Psoas muscle (tissue), 8 donors: Measurements from ENCODE around the gene TPRN. TPM values are rescaled to one million over a fixed set of nuclear protein-coding genes. Genes with fewer than 3 reads are reported as not detected.

Experiments
- ATAC-seq, 4 donors: fragments of 200-7000 bp; cut with Tn5 transposase; one replicate each; pipeline ENCODE4 v1.9.1; 2020; ENCODE audit warnings: moderate library complexity in 3 of 4, mild to moderate bottlenecking in 2 of 4
- DNase-seq, 2 donors: peaks; one replicate each; pipeline ENCODE4 v3.0.0-alpha.2; 2020
- H3K27ac ChIP-seq: fragments of 200-600 bp; one replicate; pipeline ENCODE4 v1.8.0; 2022
- H3K27me3 ChIP-seq, 3 donors: fragments of 200-600 bp in 1 of 3; one replicate each; pipeline versions ENCODE4 v1.6.1 to v1.8.0; 2013 to 2022; ENCODE audit warnings: low read length in 2 of 3, mild to moderate bottlenecking in 2 of 3, moderate library complexity in 1 of 3; ENCODE audit not compliant: insufficient read depth in 3 of 3
- H3K36me3 ChIP-seq, 2 donors: fragments of 200-600 bp in 1 of 2; one replicate each; pipeline versions ENCODE4 v1.6.1 to v1.8.0; 2013 to 2022; ENCODE audit warnings: low read depth in 1 of 2, mild to moderate bottlenecking in 1 of 2, moderate library complexity in 1 of 2; ENCODE audit not compliant: insufficient read depth in 1 of 2
- H3K4me1 ChIP-seq: fragments of 200-600 bp; one replicate; pipeline ENCODE4 v1.8.0; 2022
- H3K4me3 ChIP-seq: fragments of 200-600 bp; one replicate; pipeline ENCODE4 v1.8.0; 2022; ENCODE audit warnings: mild to moderate bottlenecking
- H3K9me3 ChIP-seq: fragments of 200-600 bp; one replicate; pipeline ENCODE4 v1.8.0; 2022
- CTCF ChIP-seq: fragments of 200-600 bp; IDR thresholded peaks from one replicate; pipeline ENCODE4 v1.8.0; 2022; ENCODE audit warnings: antibody characterized with exemption
- WGBS, 3 donors: extraction: QIAGEN DNeasy Blood & Tissue Kit; methylation state at CpG; one replicate each; pipeline versions ENCODE4 v1.1.6 to v1.1.7; 2013; 5-methylcytosine and 5-hydroxymethylcytosine counted together
- intact Hi-C, 2 donors: fragments of 100-400 bp; cut with DNase I; formaldehyde crosslinking; loops; one replicate each; pipeline versions ENCODE4 v1.11.0 to v1.14.2; 2022
- polyA plus RNA-seq, 3 donors: library from polyadenylated mRNA; stranded (reverse); fragments of 200-250 nt; gene quantifications; one replicate each; pipeline ENCODE4 v1.2.3, GENCODE V29; 2013
- total RNA-seq, 4 donors: library from RNA; stranded (reverse); fragmentation: NEBNext Ultra II Directional in 2 of 4; extraction: Animal tissue kit (Norgen Biotek cat#: 25700) in 2 of 4; gene quantifications; one replicate each; pipeline versions ENCODE4 v1.2.1 to v1.2.4, GENCODE V29; 2021 to 2023
- donor health status: healthy with polysubstance abuse.
- donor health status: DM: no; HTN: no; CAD: no; lungs with moderate emphysema.
- donor health status: Bipolar disorder and iron deficiency.
- donor health status: healthy.
- donor health status: DM: yes; HTN: yes; CAD: no.
- donor health status: DM: no; HTN: no; CAD: no.
- donor health status: DM: no; HTN: no; CAD: no.
- donor health status: DM: yes; HTN: yes; CAD: no.

The TPRN gene
- total and polyA plus RNA-seq, 7 donors: 3.6 to 11.3 (median 8.6) TPM

GRCh38 chr9:137191691-137192447, 8.7 kb downstream of the TPRN start:
- WGBS, 3 donors: 76 to 81% (median 79%) methylated on average over 21 to 22 of the region's 22 CpGs
- TF ChIP-seq CTCF: no peak
- intact Hi-C loops: no loop called here

GRCh38 chr9:137191245-137191644, 9.3 kb downstream of the TPRN start:
- Histone ChIP-seq H3K4me3 (no peak overlapping the region), H3K9me3 (no peaks in the 10 kb centered on the region), H3K27me3 (no peaks in the 10 kb centered on the region), H3K27ac (no peak overlapping the region), H3K36me3 (peaks cover 3 to 36% of the 10 kb centered on the region in 2 donors), H3K4me1 (peaks cover 47% of the 10 kb centered on the region)
- ATAC-seq (no peak), DNase-seq (no peak)
- 69 to 83% (median 71%) methylated on average over 3 of the region's 3 CpGs for WGBS, 3 donors
- TF ChIP-seq CTCF: no peak
- intact Hi-C loops: no loop called here

More at GRCh38 chr9:137191691-137192447, 8.7 kb downstream of the TPRN start:
- DNase-seq (no peak), ATAC-seq (no peak)
- Histone ChIP-seq H3K27me3 (no peaks in the 10 kb centered on the region), H3K27ac (no peak overlapping the region), H3K36me3 (peaks cover 3 to 35% of the 10 kb centered on the region in 2 donors), H3K9me3 (no peaks in the 10 kb centered on the region), H3K4me1 (peaks cover 41% of the 10 kb centered on the region), H3K4me3 (no peak overlapping the region)

- Histone ChIP-seq H3K36me3 (peaks cover 3 to 43% of the 10 kb centered on the region in 2 donors), H3K27ac (no peak overlapping the region), H3K27me3 (no peaks in the 10 kb centered on the region), H3K4me1 (peaks cover 53% of the 10 kb centered on the region), H3K4me3 (peak overlapping the region; percentile 93), H3K9me3 (no peaks in the 10 kb centered on the region)
- 55 to 67% (median 66%) methylated on average over 9 of the region's 9 CpGs for WGBS, 3 donors
- intact Hi-C loops: no loop called here
- ATAC-seq (no peak), DNase-seq (no peak)
- TF ChIP-seq CTCF: no peak
Observed at GRCh38 chr9:137190315-137190856, 10.2 kb downstream of the TPRN start.

- ATAC-seq: no peak
- no peaks in the 10 kb centered on the region for H3K27me3 ChIP-seq
- intact Hi-C loops: loop anchor here (2.0 to 5.0 kb wide), 2 partner anchors 33 to 38 kb away; partner anchors contain the start of genes CYSRT1 (in 1 of the 2), RNF208 (in 1 of the 2) and RNF224 (in 1 of the 2)
- H3K9me3 ChIP-seq: no peaks in the 10 kb centered on the region
- WGBS, 3 donors: 27 to 31% (median 31%) methylated on average over 23 of the region's 23 CpGs
- peak overlapping the region; percentile 93 for H3K4me3 ChIP-seq
- peaks cover 51% of the 10 kb centered on the region for H3K4me1 ChIP-seq
- H3K27ac ChIP-seq: peak overlapping the region; percentile 97
- peaks cover 3 to 51% of the 10 kb centered on the region in 2 donors for H3K36me3 ChIP-seq
- no peak for DNase-seq
- TF ChIP-seq CTCF: no peak
Observed at GRCh38 chr9:137189297-137190295, 10.9 kb downstream of the TPRN start.
